SK-N-SH treated with all-trans-retinoic acid at 6 μM for 48 hours (cell line): ENCODE data around the gene SUMF2.

Experiments
- ATAC-seq: fragments of 200-7000 bp; cut with Tn5 transposase; 3 replicates; pipeline ENCODE4 v1.9.1; 2020; ENCODE audit warnings: mild to moderate bottlenecking, moderate library complexity
- ARNTL ChIP-seq: fragments of 450-650 bp; formaldehyde crosslinking; IDR thresholded peaks from 2 replicates; pipeline ENCODE4 v1.5.0; 2020; ENCODE audit warnings: low read depth, mild to moderate bottlenecking, moderate library complexity, borderline replicate concordance
- BACH2 ChIP-seq: fragments of 250-450 bp; sonication (Bioruptor Pico); IDR thresholded peaks from 2 replicates; pipeline ENCODE4 v1.9.0; 2021; ENCODE audit warnings: mild to moderate bottlenecking, borderline replicate concordance
- CSRNP3 ChIP-seq: fragments of 250-450 bp; sonication (Bioruptor Pico); IDR thresholded peaks from 2 replicates; pipeline ENCODE4 v1.5.1; 2021; ENCODE audit warnings: mild to moderate bottlenecking, moderate library complexity
- ESRRG ChIP-seq: fragments of 250-450 bp; sonication (Bioruptor Pico); IDR thresholded peaks from 2 replicates; pipeline ENCODE4 v1.6.1; 2021; ENCODE audit warnings: mild to moderate bottlenecking
- ISL1 ChIP-seq: fragments of 250-450 bp; sonication (Bioruptor Pico); IDR thresholded peaks from 2 replicates; pipeline ENCODE4 v2.1.2; 2022; ENCODE audit warnings: mild to moderate bottlenecking, moderate library complexity
- OSR1 ChIP-seq: fragments of 250-450 bp; sonication (Bioruptor Pico); IDR thresholded peaks from 2 replicates; pipeline ENCODE4 v1.8.0; 2022; ENCODE audit warnings: moderate library complexity, mild to moderate bottlenecking, inconsistent platforms
- PPARA ChIP-seq: fragments of 250-450 bp; sonication (Bioruptor Pico); IDR thresholded peaks from 2 replicates; pipeline ENCODE4 v1.5.0; 2020; ENCODE audit warnings: mild to moderate bottlenecking, borderline replicate concordance
- SNAI2 ChIP-seq: fragments of 250-450 bp; sonication (Bioruptor Pico); IDR thresholded peaks from 2 replicates; pipeline ENCODE4 v1.5.0; 2020; ENCODE audit warnings: mild to moderate bottlenecking, moderate library complexity
- TCF4 ChIP-seq: fragments of 250-450 bp; sonication (Bioruptor Pico); IDR thresholded peaks from 2 replicates; pipeline ENCODE4 v1.8.0; 2021; ENCODE audit warnings: mild to moderate bottlenecking, moderate library complexity, borderline replicate concordance
- TSHZ2 ChIP-seq: fragments of 250-450 bp; sonication (Bioruptor Pico); IDR thresholded peaks from 2 replicates; pipeline ENCODE4 v1.5.0; 2020; ENCODE audit warnings: mild to moderate bottlenecking, moderate library complexity
- ZNF565 ChIP-seq: fragments of 450-650 bp; formaldehyde crosslinking; conservative IDR thresholded peaks from 2 replicates; pipeline ENCODE4 v1.5.0; 2020; ENCODE audit warnings: low read depth, mild to moderate bottlenecking, moderate library complexity
- ZNF70 ChIP-seq: fragments of 450-650 bp; formaldehyde crosslinking; IDR thresholded peaks from 2 replicates; pipeline ENCODE4 v1.5.0; 2020; ENCODE audit warnings: mild to moderate bottlenecking, moderate library complexity
- ZNF8 ChIP-seq: fragments of 450-650 bp; formaldehyde crosslinking; IDR thresholded peaks from 2 replicates; pipeline ENCODE4 v1.5.0; 2020; ENCODE audit warnings: mild to moderate bottlenecking, moderate library complexity
- TF ChIP-seq, protein P1 (sequence below): fragments of 250-450 bp; sonication (Bioruptor Pico); IDR thresholded peaks from 2 replicates; pipeline ENCODE4 v1.5.1; 2020; ENCODE audit warnings: low read depth, mild to moderate bottlenecking, moderate library complexity
- TF ChIP-seq, protein P2 (sequence below): fragments of 250-450 bp; sonication (Bioruptor Pico); IDR thresholded peaks from 2 replicates; pipeline ENCODE4 v1.8.0; 2021; ENCODE audit warnings: low read depth, mild to moderate bottlenecking, moderate library complexity, borderline replicate concordance

Gene SUMF2

DNA sequence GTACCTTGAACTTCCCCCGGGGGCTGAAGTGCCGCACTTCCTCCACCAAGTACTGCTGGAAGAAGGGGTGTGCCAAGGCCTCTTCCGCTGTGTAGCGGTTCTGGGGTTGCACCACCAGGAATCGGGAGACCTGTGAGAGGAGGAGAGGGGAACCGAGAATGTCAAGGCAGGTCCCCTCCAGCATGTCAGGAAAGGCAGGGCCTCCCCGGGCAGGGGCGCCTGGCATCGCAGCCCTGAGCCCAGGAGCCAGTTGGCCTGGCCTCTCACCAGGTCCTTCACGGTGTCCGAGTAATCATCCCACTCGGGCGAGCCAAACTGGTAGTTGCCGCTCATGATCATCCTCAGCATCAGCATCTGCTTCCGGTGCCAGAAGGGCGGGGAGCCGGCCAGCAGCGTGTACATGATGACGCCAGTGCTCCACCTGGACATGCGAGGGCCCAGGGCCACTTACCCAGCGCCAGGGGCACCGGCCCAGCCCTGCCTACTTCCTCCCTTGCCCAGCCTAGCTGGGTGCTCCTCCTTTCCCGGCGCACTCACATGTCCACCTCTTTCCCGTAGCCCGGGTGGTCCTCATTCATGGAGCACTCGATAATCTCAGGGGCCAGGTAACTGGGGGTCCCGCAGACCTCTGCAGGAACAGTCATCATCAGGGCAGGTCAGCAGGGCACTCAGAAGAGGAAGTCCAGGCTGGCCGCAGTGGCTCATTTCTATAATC is 17.7 kb downstream of the SUMF2 start (continued):
- TF ChIP-seq SNAI2 (CRISPR knock-in tag) (no peak), ARNTL (CRISPR knock-in tag) (no peak), ISL1 (no peak), TCF4 (CRISPR knock-in tag) (no peak), OSR1 (CRISPR knock-in tag) (no peak), PPARA (CRISPR knock-in tag) (no peak), ZNF70 (CRISPR knock-in tag) (no peak)
- TF ChIP-seq, protein P1, sequence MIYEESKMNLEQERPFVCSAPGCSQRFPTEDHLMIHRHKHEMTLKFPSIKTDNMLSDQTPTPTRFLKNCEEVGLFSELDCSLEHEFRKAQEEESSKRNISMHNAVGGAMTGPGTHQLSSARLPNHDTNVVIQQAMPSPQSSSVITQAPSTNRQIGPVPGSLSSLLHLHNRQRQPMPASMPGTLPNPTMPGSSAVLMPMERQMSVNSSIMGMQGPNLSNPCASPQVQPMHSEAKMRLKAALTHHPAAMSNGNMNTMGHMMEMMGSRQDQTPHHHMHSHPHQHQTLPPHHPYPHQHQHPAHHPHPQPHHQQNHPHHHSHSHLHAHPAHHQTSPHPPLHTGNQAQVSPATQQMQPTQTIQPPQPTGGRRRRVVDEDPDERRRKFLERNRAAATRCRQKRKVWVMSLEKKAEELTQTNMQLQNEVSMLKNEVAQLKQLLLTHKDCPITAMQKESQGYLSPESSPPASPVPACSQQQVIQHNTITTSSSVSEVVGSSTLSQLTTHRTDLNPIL (CRISPR knock-in tag) = no peak

DNA sequence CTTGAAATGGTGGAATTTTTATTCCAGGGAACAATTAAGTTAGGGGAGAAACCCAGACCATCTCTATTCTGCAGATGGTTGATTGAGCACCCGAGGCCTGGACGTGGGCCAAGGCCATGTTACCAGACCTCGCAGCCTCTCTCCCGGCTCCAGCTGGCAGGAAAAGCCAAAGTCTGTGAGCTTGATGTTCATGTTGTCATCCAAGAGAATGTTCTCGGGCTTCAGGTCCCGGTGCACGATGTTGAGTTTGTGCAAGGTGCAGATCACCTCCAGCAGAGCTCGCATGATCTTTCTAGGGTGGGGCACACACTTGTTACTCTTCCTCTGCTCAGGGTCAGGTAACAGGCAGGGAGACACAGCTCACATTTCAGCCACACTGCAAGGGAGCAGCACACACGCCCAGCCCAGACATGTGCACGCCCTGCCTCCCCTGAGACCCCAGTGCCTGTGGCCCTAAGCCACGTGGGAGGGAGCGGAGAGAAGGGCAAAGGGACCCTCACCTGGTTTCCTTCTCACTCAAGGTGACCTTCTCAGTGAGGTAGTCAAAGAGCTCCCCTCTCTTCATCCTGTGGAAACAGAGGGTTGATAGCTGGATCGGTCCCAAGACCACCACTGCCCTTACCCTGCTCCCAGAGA is 19.2 kb downstream of the SUMF2 start:
- peak; percentile 55 for ATAC-seq

GRCh38 chr7:56086761-56087160 is 22.7 kb downstream of the SUMF2 start:
- no peak for ATAC-seq

More for the DNA sequence above, 19.2 kb downstream of the SUMF2 start:
- TF ChIP-seq ESRRG (no peak), TCF4 (CRISPR knock-in tag) (peak; percentile 83), ZNF70 (CRISPR knock-in tag) (peak; percentile 22; the same call in 1 of the 2 replicates), CSRNP3 (CRISPR knock-in tag) (no peak), ISL1 (peak; percentile 47), SNAI2 (CRISPR knock-in tag) (peak; percentile 39; the same call in 1 of the 2 replicates)

GRCh38 chr7:56087445-56087844 is 23.4 kb downstream of the SUMF2 start:
- ATAC-seq = no peak
- TF ChIP-seq, protein P2, sequence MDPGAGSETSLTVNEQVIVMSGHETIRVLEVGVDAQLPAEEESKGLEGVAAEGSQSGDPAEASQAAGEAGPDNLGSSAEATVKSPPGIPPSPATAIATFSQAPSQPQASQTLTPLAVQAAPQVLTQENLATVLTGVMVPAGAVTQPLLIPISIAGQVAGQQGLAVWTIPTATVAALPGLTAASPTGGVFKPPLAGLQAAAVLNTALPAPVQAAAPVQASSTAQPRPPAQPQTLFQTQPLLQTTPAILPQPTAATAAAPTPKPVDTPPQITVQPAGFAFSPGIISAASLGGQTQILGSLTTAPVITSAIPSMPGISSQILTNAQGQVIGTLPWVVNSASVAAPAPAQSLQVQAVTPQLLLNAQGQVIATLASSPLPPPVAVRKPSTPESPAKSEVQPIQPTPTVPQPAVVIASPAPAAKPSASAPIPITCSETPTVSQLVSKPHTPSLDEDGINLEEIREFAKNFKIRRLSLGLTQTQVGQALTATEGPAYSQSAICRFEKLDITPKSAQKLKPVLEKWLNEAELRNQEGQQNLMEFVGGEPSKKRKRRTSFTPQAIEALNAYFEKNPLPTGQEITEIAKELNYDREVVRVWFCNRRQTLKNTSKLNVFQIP (CRISPR knock-in tag) = no peak
- TF ChIP-seq BACH2 (no peak), TCF4 (CRISPR knock-in tag) (no peak), CSRNP3 (CRISPR knock-in tag) (no peak), PPARA (CRISPR knock-in tag) (no peak), OSR1 (CRISPR knock-in tag) (no peak), ZNF8 (CRISPR knock-in tag) (no peak), ZNF70 (CRISPR knock-in tag) (no peak), ZNF565 (CRISPR knock-in tag) (no peak)

More at GRCh38 chr7:56086761-56087160, 22.7 kb downstream of the SUMF2 start:
- TF ChIP-seq SNAI2 (CRISPR knock-in tag) (no peak), TSHZ2 (CRISPR knock-in tag) (no peak), ZNF70 (CRISPR knock-in tag) (no peak)
